ENCODE data around the gene TBP.
A peak's percentile ranks its signal among the peaks of the same experiment; 100 is the strongest.
"Not testable (repeated sequence)": the region's sequence is repeated elsewhere in the genome, so short reads cannot be mapped to it uniquely, and the experiment has no call there.

TBP gene

GRCh38 chr6:170554013-170554795 is at the start of gene TBP:
Gene TBP (plus strand): TSS chr6:170554369. CDS start chr6:170557030, 2,661 bp downstream.
- H3K9me3 Mint-ChIP-seq: no peaks in the 10 kb centered on the region
- no peak within 1 kb of the TSS for H3K27ac Mint-ChIP-seq
- no peak within 1 kb of the TSS for H3K4me3 Mint-ChIP-seq
- no peaks in the 10 kb centered on the region for H3K27me3 Mint-ChIP-seq
- peaks cover 40% of the 10 kb centered on the region for H3K4me1 Mint-ChIP-seq
- H3K36me3 Mint-ChIP-seq (ENCODE audit: low read depth): peaks cover 24% of the 10 kb centered on the region
- DNase-seq (peak; percentile 96), ATAC-seq (peak; percentile 98)

GRCh38 chr6:170504479-170504878 is 49.7 kb upstream of the TBP start:
- Mint-ChIP-seq H3K9me3 (peaks cover 10% of the 10 kb centered on the region), H3K27me3 (peaks cover 41% of the 10 kb centered on the region), H3K4me1 (no peaks in the 10 kb centered on the region), H3K27ac (no peak overlapping the region), H3K4me3 (no peak overlapping the region), H3K36me3 (ENCODE audit: low read depth) (no peaks in the 10 kb centered on the region)
- no peak for DNase-seq
- ATAC-seq: no peak

GRCh38 chr6:170505306-170505705 is 48.9 kb upstream of the TBP start:
- Mint-ChIP-seq H3K4me1 (no peaks in the 10 kb centered on the region), H3K27ac (no peak overlapping the region), H3K4me3 (no peak overlapping the region), H3K36me3 (ENCODE audit: low read depth) (no peaks in the 10 kb centered on the region), H3K27me3 (peaks cover 41% of the 10 kb centered on the region), H3K9me3 (peaks cover 10% of the 10 kb centered on the region)
- ATAC-seq (no peak), DNase-seq (no peak)

GRCh38 chr6:170506446-170506845 is 47.7 kb upstream of the TBP start:
- no peaks in the 10 kb centered on the region for H3K36me3 Mint-ChIP-seq (ENCODE audit: low read depth)
- no peak overlapping the region for H3K4me3 Mint-ChIP-seq
- DNase-seq: no peak
- H3K9me3 Mint-ChIP-seq: peaks cover 2% of the 10 kb centered on the region
- no peak for ATAC-seq
- peaks cover 29% of the 10 kb centered on the region for H3K27me3 Mint-ChIP-seq
- H3K4me1 Mint-ChIP-seq: no peaks in the 10 kb centered on the region
- H3K27ac Mint-ChIP-seq: no peak overlapping the region

- H3K27me3 Mint-ChIP-seq: peaks cover 23% of the 10 kb centered on the region
- not testable (repeated sequence) for H3K4me1 Mint-ChIP-seq; DNase-seq; H3K4me3 Mint-ChIP-seq; ATAC-seq; H3K36me3 Mint-ChIP-seq (ENCODE audit: low read depth); H3K9me3 Mint-ChIP-seq; H3K27ac Mint-ChIP-seq
Measured at GRCh38 chr6:170507728-170508127, 46.4 kb upstream of the TBP start.

GRCh38 chr6:170508275-170508674 is 45.9 kb upstream of the TBP start:
- not testable (repeated sequence) for H3K27ac Mint-ChIP-seq; H3K4me3 Mint-ChIP-seq; DNase-seq; H3K4me1 Mint-ChIP-seq; H3K36me3 Mint-ChIP-seq (ENCODE audit: low read depth); ATAC-seq; H3K9me3 Mint-ChIP-seq
- H3K27me3 Mint-ChIP-seq: peaks cover 19% of the 10 kb centered on the region

- H3K36me3 Mint-ChIP-seq (ENCODE audit: low read depth); H3K27ac Mint-ChIP-seq; H3K4me3 Mint-ChIP-seq; H3K4me1 Mint-ChIP-seq; ATAC-seq; H3K9me3 Mint-ChIP-seq; DNase-seq: not testable (repeated sequence)
- H3K27me3 Mint-ChIP-seq: peaks cover 15% of the 10 kb centered on the region
Measured at GRCh38 chr6:170508892-170509722, 45.1 kb upstream of the TBP start.

GRCh38 chr6:170509723-170510018 is 44.5 kb upstream of the TBP start:
- Mint-ChIP-seq H3K9me3 (no peaks in the 10 kb centered on the region), H3K4me3 (no peak overlapping the region), H3K36me3 (ENCODE audit: low read depth) (no peaks in the 10 kb centered on the region), H3K27ac (no peak overlapping the region), H3K27me3 (peaks cover 15% of the 10 kb centered on the region), H3K4me1 (no peaks in the 10 kb centered on the region)
- ATAC-seq: no peak
- no peak for DNase-seq

GRCh38 chr6:170510631-170511030 is 43.5 kb upstream of the TBP start:
- Mint-ChIP-seq H3K4me3 (no peak overlapping the region), H3K9me3 (no peaks in the 10 kb centered on the region), H3K27ac (no peak overlapping the region), H3K4me1 (no peaks in the 10 kb centered on the region), H3K36me3 (ENCODE audit: low read depth) (no peaks in the 10 kb centered on the region), H3K27me3 (peaks cover 12% of the 10 kb centered on the region)
- DNase-seq: no peak
- no peak for ATAC-seq

- ATAC-seq: no peak
- Mint-ChIP-seq H3K9me3 (no peaks in the 10 kb centered on the region), H3K4me3 (no peak overlapping the region), H3K27ac (no peak overlapping the region), H3K4me1 (no peaks in the 10 kb centered on the region), H3K27me3 (peaks cover 12% of the 10 kb centered on the region), H3K36me3 (ENCODE audit: low read depth) (no peaks in the 10 kb centered on the region)
- DNase-seq: no peak
Measured at GRCh38 chr6:170512249-170512648, 41.9 kb upstream of the TBP start.

GRCh38 chr6:170514908-170515307 is 39.3 kb upstream of the TBP start:
- Mint-ChIP-seq H3K4me3 (no peak overlapping the region), H3K27me3 (peaks cover 16% of the 10 kb centered on the region), H3K4me1 (no peaks in the 10 kb centered on the region), H3K9me3 (no peaks in the 10 kb centered on the region), H3K36me3 (ENCODE audit: low read depth) (no peaks in the 10 kb centered on the region), H3K27ac (no peak overlapping the region)
- DNase-seq (no peak), ATAC-seq (no peak)

- H3K4me3 Mint-ChIP-seq: peak overlapping the region; percentile 14
- H3K4me1 Mint-ChIP-seq: no peaks in the 10 kb centered on the region
- H3K9me3 Mint-ChIP-seq: no peaks in the 10 kb centered on the region
- peaks cover 21% of the 10 kb centered on the region for H3K27me3 Mint-ChIP-seq
- peak; percentile 31 for DNase-seq
- H3K36me3 Mint-ChIP-seq (ENCODE audit: low read depth): no peaks in the 10 kb centered on the region
- peak; percentile 88 for ATAC-seq
- no peak overlapping the region for H3K27ac Mint-ChIP-seq
Measured at GRCh38 chr6:170516783-170517616, 37.2 kb upstream of the TBP start.

GRCh38 chr6:170522565-170523183 is 31.5 kb upstream of the TBP start:
- Mint-ChIP-seq H3K9me3 (no peaks in the 10 kb centered on the region), H3K4me3 (no peak overlapping the region), H3K27me3 (peaks cover 15% of the 10 kb centered on the region), H3K36me3 (ENCODE audit: low read depth) (no peaks in the 10 kb centered on the region), H3K4me1 (no peaks in the 10 kb centered on the region), H3K27ac (no peak overlapping the region)
- DNase-seq (peak; percentile 11), ATAC-seq (no peak)

Data from activated naive CD8-positive, alpha-beta T cell treated with anti-CD3 and anti-CD28 coated beads, Interleukin-2, amount 50 U/mL, for 24 hours (primary cell).